ENCODE data around the gene SNAP25.

The SNAP25 gene

DNA sequence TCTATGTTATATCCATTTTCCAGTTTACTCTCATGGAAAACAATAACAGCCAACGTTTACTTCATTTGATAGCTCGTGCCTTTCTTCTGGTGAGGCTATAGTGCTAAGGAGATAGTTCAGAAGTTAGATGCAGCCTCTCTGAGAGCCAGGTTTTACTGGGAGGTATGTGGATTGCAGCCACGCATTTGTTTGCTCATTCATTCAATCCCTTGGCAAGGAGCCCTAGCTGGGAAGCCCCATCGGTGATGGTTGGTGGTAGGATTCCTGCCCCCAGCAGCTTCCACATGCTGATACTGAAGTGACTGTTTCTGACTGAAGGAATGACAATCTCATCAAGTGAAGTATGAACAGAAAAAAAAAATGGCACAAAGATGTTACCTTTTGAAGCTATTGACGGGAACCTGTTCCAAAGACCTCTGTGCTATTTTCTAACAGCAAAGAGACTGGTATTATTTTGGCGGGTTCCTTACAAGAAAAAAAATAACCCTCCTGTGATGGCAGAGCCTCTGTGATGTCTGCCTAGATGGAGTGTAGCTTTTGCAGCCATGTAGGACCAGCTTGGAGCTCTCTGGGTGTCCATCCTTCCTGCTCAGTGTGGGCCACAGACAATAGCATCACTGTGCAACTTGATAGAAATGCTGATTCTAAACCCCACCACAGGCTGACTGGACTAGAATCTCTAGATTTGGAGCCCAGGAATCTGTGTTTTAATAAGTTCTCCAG, 30.6 kb downstream of the SNAP25 start:
- H3K4me3 ChIP-seq (ENCODE audit: low read length), result no peak overlapping the region
- no peak for DNase-seq (ENCODE audit: low read depth)
- TF ChIP-seq, protein P1, sequence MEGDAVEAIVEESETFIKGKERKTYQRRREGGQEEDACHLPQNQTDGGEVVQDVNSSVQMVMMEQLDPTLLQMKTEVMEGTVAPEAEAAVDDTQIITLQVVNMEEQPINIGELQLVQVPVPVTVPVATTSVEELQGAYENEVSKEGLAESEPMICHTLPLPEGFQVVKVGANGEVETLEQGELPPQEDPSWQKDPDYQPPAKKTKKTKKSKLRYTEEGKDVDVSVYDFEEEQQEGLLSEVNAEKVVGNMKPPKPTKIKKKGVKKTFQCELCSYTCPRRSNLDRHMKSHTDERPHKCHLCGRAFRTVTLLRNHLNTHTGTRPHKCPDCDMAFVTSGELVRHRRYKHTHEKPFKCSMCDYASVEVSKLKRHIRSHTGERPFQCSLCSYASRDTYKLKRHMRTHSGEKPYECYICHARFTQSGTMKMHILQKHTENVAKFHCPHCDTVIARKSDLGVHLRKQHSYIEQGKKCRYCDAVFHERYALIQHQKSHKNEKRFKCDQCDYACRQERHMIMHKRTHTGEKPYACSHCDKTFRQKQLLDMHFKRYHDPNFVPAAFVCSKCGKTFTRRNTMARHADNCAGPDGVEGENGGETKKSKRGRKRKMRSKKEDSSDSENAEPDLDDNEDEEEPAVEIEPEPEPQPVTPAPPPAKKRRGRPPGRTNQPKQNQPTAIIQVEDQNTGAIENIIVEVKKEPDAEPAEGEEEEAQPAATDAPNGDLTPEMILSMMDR (conservative IDR thresholded peaks at IDR 0.05; ENCODE audit: low read depth, low read length), result no peak

DNA sequence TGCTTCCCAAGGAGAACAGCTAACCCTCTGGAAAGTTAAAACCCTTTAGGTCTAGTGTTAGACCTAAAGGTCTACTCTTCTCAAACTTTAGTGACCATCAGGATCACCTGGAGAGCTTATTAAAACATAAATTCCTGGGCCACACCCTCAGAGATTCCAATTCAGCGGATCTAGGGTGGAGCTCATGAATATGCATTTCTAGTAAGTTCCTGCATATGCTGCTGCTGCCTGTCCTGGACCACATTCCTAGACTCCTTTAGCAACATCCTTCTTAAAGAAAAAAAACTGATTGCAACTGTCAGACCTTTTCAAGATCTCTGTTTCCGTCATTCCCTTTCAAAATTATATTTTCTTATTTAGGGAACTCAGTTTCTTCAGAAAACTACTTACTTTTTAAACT, 31.2 kb downstream of the SNAP25 start:
- DNase-seq (ENCODE audit: low read depth), result no peak
- TF ChIP-seq, protein P1 (conservative IDR thresholded peaks at IDR 0.05; ENCODE audit: low read depth, low read length), result no peak
- H3K4me3 ChIP-seq (ENCODE audit: low read length), result no peak overlapping the region

DNA sequence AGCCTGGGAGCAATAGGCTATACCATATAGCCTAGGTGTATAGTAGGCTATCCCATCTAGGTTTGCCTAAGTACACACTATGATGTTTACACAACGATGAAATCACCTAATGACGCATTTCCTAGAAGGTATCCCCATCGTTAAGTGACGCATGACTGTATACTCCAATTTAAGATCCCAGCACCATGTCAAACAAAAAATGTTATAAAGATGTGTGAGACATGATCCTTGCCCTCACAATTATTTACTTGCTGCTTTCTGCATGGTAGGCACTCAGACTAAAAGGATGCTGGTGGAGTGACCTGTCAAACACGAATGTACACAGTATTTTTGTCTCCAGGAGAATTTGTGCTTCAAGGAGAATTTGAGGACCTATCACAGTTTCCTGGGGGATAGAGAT, 32.3 kb downstream of the SNAP25 start:
- TF ChIP-seq, protein P1 (conservative IDR thresholded peaks at IDR 0.05; ENCODE audit: low read depth, low read length), result no peak
- DNase-seq (ENCODE audit: low read depth), result no peak
- H3K4me3 ChIP-seq (ENCODE audit: low read length), result no peak overlapping the region

DNA sequence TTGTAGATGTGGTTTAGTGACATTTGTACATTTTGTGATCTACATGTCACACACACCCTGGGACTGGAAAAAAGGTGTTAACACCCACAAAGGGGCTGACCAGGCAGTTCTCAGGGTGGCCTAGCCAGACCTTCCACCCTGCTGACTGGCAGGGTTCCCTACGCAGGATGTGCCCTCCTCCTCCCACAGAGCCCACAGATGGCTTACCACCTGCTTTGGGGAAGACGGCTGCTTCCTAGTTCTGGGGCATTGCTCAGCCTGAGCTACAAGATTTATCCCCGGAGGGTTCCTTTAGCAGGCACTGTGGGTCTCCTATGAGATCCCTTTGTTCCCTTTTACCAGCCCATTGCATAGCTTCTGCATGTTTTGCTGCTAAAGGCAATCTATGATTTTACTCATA, 35.1 kb downstream of the SNAP25 start:
- no peak for DNase-seq (ENCODE audit: low read depth)
- TF ChIP-seq, protein P1 (conservative IDR thresholded peaks at IDR 0.05; ENCODE audit: low read depth, low read length), result no peak

DNA sequence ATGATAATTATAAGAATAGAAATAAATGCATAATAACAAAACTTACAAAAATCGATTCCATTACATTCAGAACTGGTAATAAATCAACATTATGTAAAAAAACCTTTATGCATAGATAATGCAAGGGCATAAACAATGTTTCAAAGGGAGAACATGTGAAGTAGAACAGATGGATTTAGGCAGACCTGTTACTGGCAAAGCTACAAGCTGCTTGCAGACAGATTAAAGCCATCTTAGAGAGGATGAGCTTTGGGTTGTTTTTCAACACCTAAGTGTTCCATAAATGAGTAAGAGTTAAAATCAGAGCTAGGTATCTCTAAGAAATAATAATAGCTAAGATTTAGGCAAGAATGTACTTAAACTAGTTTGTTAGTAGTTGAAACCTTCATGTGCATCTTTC, 37.2 kb downstream of the SNAP25 start:
- H3K4me3 ChIP-seq (ENCODE audit: low read length), result no peak overlapping the region
- no peak for DNase-seq (ENCODE audit: low read depth)
- TF ChIP-seq, protein P1 (conservative IDR thresholded peaks at IDR 0.05; ENCODE audit: low read depth, low read length), result no peak

More for the DNA sequence above, 35.1 kb downstream of the SNAP25 start:
- H3K4me3 ChIP-seq (ENCODE audit: low read length), result no peak overlapping the region

DNA sequence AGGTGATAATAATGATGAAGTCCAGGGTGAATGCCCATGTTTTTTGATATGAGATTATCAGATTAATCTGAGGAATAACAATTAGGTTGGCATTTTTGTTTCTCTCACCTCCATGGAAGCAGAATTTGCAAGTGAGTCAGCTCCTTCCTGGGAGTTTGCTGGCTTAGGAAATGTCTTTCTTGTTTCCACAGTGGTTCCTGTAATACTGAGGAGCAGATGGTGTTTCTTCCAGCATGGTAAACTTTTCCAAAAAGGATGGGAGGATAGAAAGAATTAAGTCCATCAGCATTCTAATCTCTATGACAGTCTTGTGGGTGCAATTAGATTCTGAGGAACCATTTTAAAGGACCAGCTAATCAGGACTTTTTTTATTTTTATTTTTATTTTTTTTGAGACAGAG, 40.5 kb downstream of the SNAP25 start:
- TF ChIP-seq, protein P1 (conservative IDR thresholded peaks at IDR 0.05; ENCODE audit: low read depth, low read length), result no peak
- no peak for DNase-seq (ENCODE audit: low read depth)

DNA sequence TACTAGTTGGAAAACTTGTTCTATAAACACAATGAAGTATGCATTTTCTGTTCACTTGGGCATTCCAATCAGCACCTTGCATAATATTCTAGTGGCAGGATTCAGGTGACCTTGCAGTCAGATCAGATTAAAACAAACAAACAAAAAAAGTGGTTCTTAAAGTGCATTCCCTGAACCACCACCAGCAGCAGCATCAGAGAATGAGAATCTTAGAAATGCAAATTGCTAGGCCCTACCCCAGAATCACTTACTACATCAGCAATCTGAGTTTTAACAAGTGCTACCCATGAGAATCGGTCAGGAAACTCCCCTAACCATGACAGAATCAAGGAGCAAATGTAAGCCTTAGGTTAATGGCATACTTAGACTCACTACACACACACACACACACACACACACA, 41.7 kb downstream of the SNAP25 start:
- TF ChIP-seq, protein P1 (conservative IDR thresholded peaks at IDR 0.05; ENCODE audit: low read depth, low read length), result no peak
- H3K4me3 ChIP-seq (ENCODE audit: low read length), result no peak overlapping the region

More for the DNA sequence above, 40.5 kb downstream of the SNAP25 start:
- no peak overlapping the region for H3K4me3 ChIP-seq (ENCODE audit: low read length)

More for the DNA sequence above, 41.7 kb downstream of the SNAP25 start:
- DNase-seq (ENCODE audit: low read depth), result no peak
